Mesodermal cell (in vitro differentiated cells): Measurements from ENCODE around the gene PCNX1.
"Not testable (repeated sequence)": the region's sequence is repeated elsewhere in the genome, so short reads cannot be mapped to it uniquely, and the experiment has no call there.

Experiments
- H3K27ac ChIP-seq: 2 replicates; pipeline ENCODE4 v1.7.0; 2013; ENCODE audit warnings: mild to moderate bottlenecking, low read depth, low read length, moderate library complexity; ENCODE audit not compliant: severe bottlenecking
- H3K36me3 ChIP-seq: 2 replicates; pipeline ENCODE4 v1.7.1; 2013; ENCODE audit warnings: mild to moderate bottlenecking, low read length, moderate library complexity; ENCODE audit not compliant: control insufficient read depth, insufficient read depth
- H3K4me1 ChIP-seq: one replicate; pipeline ENCODE4 v1.7.1; 2013; ENCODE audit warnings: mild to moderate bottlenecking, low read length; ENCODE audit not compliant: insufficient read depth, control insufficient read depth, poor library complexity, severe bottlenecking
- H3K4me3 ChIP-seq: 2 replicates; pipeline ENCODE4 v1.7.0; 2013; ENCODE audit warnings: low read length, control low read depth, mild to moderate bottlenecking; ENCODE audit not compliant: insufficient read depth, poor library complexity, severe bottlenecking; ENCODE audit errors: extremely low read depth
- H3K9me3 ChIP-seq: 2 replicates; pipeline ENCODE4 v1.7.1; 2013; ENCODE audit warnings: mild to moderate bottlenecking, low read length, moderate library complexity; ENCODE audit not compliant: control insufficient read depth
- WGBS, 2 experiments: methylation state at CpG; one replicate each; pipeline ENCODE4 v1.1.5; 2013; ENCODE audit warnings: missing lambda C conversion rate in 2 of 2; ENCODE audit not compliant: insufficient coverage in 2 of 2; 5-methylcytosine and 5-hydroxymethylcytosine counted together

The PCNX1 gene

DNA sequence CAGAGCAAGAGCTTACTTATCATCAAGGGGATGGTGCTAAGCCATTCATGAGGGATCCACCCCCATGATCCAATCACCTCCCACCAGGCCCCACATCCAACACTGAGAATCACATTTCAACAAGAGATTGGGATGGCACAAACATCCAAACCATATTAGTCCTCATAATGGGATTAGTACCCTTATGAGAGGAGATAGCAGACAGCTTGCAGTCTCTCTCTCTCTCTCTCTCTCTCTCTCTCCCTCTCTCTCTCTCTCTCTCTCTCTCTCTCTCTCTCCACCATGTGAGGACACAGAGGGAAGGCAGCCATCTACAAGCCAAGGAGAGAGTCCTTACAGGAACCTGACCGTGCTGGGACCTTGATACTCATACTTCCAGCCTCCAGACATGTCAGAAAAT, 26.4 kb upstream of the PCNX1 start:
- H3K36me3 ChIP-seq, H3K9me3 ChIP-seq, H3K27ac ChIP-seq, H3K4me3 ChIP-seq, H3K4me1 ChIP-seq: not testable (repeated sequence)
- no CpG with 5 or more reads among the region's 1 CpG for WGBS, 2 experiments

GRCh38 chr14:70881549-70882177, 25.6 kb upstream of the PCNX1 start:
- H3K36me3 ChIP-seq: no peaks in the 10 kb centered on the region
- peaks cover 3% of the 10 kb centered on the region for H3K4me1 ChIP-seq
- 87 to 92% methylated on average over 5 of the region's 7 CpGs for WGBS, 2 experiments
- H3K4me3 ChIP-seq: no peak overlapping the region
- H3K9me3 ChIP-seq: no peaks in the 10 kb centered on the region
- H3K27ac ChIP-seq: no peak overlapping the region

DNA sequence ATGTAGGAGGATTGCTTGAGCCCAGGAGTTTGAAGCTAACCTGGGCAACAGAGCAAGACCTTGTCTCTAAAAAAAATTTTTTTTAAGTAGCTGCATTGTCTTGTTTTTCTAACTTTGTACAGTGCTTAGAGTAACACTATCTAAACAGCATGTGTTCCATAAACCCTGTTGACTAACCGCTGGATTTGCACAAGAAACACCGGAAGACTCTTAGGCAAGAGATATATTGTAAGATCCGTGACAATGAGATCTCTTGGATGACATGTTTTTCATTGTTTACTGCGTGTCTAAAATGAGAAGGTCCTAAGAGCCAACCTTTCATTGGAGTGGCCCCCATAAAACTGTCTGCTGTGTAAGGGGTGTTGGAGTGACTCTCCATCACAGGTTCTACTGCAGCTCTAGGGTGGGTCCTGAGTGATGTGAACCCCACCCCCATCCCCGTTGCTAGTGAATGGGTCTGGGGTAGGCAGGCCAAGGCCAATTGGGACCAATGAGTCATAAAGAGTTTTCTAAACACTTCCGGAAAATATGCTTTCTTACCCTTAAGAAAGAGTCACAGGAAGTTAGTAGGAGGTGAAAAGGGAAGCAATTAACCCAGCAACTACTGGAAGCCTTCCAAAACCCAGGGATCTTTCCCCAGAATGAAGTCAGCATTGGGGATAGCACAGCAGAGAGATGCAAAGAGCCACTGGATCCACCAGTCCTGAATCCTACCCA, 24.3 kb upstream of the PCNX1 start:
- no peak overlapping the region for H3K4me3 ChIP-seq
- 78 to 82% methylated on average over 2 to 4 of the region's 6 CpGs for WGBS, 2 experiments
- no peaks in the 10 kb centered on the region for H3K36me3 ChIP-seq
- H3K4me1 ChIP-seq: peaks cover 15% of the 10 kb centered on the region
- H3K27ac ChIP-seq: no peak overlapping the region
- H3K9me3 ChIP-seq: no peaks in the 10 kb centered on the region

DNA sequence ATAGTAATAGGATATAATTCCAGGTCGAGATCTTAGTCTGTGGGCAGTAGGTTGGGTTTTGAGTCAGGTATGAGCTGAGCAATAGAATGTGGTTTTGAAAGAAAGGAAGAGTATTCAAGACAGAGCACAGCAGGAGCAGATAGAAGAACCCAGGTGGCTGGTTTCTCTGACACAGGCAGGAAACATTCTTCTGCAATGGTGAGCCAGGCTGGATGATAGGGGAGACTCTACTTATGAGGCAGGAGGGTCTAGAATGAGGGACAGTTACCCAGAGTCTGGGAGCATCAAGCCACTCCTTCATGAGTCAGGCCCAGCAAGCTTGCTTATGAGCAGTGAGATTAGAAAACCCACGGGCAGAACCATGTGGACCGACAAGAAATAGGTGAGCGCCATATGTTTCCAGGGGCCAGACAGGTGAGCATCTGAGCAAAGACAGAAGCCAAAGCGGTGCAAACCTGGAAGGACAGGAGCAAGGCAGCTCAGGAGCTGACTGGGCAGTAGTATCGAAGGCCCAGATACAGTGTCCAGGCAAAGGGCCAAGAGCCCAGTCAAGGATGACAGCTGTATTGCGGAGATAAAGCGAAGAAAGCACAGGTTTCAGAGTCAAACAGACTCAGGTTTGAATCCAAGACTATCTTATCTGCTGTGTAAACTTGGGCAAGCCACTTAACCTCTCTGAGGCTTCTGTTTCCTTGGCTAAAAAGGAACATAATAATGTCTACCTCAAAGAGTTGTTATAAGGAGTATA, 22.5 kb upstream of the PCNX1 start:
- Histone ChIP-seq H3K36me3 (no peaks in the 10 kb centered on the region), H3K27ac (no peak overlapping the region), H3K4me1 (peaks cover 18% of the 10 kb centered on the region), H3K9me3 (no peaks in the 10 kb centered on the region), H3K4me3 (no peak overlapping the region)
- WGBS, 2 experiments: 91 to 94% methylated on average over 8 of the region's 8 CpGs

DNA sequence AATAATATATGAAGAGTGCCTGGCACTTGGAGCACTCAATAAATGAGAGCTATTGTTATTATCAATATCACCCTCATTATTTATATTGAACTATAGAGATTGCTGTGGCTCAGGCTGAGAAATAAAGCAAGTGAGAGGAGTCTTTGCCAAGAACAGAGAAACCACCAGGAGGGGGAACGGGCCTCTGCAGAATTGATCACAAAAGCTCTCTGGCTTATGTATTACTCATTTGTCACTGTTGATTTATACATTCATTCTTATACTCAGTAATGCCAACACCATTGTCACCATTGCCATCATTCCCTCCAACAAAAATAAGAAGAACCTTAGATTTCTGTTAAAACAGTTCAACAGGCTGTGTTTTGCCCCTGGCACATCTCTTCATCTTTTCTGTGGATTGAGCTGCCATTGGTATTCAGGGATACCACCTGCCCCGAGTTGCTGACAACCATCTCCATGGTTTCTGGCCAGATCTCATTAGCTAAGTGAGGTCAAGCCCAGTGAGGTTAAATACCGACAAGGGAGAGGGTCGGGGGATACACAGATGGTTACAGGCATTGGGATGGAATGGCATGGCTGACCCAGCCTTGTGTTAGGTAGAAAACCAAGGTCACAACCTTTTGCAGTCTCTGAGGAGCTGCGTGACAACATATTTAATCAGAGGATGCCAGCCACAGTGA, 21.8 kb upstream of the PCNX1 start:
- Histone ChIP-seq H3K9me3 (no peaks in the 10 kb centered on the region), H3K36me3 (no peaks in the 10 kb centered on the region), H3K4me1 (peaks cover 18% of the 10 kb centered on the region), H3K4me3 (no peak overlapping the region), H3K27ac (no peak overlapping the region)
- 80 to 92% methylated on average over 4 to 5 of the region's 5 CpGs for WGBS, 2 experiments

GRCh38 chr14:70886421-70887206, 20.6 kb upstream of the PCNX1 start:
- Histone ChIP-seq H3K4me1 (peaks cover 18% of the 10 kb centered on the region), H3K4me3 (no peak overlapping the region), H3K27ac (peak overlapping the region; percentile 32), H3K9me3 (no peaks in the 10 kb centered on the region), H3K36me3 (no peaks in the 10 kb centered on the region)
- 63 to 76% methylated on average over 4 of the region's 5 CpGs for WGBS, 2 experiments

DNA sequence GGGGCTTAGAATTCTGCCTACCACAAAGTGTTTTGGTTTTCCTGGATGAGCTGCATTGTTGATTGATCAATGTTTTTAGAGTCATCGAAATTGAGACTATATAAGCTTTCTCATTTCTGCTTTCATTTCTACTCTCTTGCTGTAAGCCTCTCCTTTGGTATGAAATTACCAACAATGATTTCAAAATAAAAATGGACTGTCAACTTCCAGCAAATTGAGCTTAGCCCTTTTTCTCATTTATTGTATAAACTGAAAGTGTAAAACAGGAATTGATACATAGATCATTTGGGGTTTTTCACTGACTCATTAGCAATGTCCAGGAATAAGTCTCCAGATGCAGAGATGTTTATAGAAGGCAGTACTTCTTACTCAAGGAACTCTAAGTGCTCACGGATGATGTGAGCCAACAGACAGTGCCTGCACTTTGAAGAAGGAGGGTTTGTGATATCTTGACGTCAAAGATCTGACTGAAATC, 20.0 kb upstream of the PCNX1 start:
- WGBS, 2 experiments: 83 to 89% methylated on average over 1 to 2 of the region's 3 CpGs
- H3K27ac ChIP-seq: no peak overlapping the region
- H3K9me3 ChIP-seq: no peaks in the 10 kb centered on the region
- no peak overlapping the region for H3K4me3 ChIP-seq
- no peaks in the 10 kb centered on the region for H3K36me3 ChIP-seq
- peaks cover 18% of the 10 kb centered on the region for H3K4me1 ChIP-seq

GRCh38 chr14:70887737-70888499, 19.3 kb upstream of the PCNX1 start:
- no CpG with 5 or more reads among the region's 3 CpGs for WGBS, 2 experiments
- Histone ChIP-seq H3K9me3 (no peaks in the 10 kb centered on the region), H3K4me1 (peaks cover 18% of the 10 kb centered on the region), H3K36me3 (no peaks in the 10 kb centered on the region), H3K27ac (no peak overlapping the region), H3K4me3 (no peak overlapping the region)

DNA sequence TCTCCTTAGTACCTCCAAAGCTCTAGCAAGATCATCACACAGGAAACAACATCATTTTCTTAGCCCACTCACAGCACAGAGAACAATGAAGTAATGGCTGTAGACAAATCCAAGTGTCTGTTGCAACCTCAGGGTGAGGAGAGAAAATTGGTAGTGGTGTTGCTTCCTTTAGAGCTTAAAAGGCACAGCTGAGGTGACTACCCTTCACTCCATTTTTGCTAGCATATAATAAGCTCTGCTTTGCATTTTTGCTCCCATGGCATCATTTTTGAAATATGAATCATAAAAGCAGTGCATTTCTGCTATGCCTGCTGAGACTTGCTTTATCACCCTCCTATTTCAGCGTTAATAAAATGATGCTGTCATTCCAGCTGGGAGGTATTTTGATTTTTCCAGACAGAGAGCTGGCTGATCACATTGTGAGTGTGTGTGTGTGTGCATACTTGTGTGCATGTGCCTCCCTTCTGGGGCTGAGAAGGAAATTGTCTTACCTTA, 18.5 kb upstream of the PCNX1 start:
- Histone ChIP-seq H3K9me3 (no peaks in the 10 kb centered on the region), H3K4me1 (peaks cover 18% of the 10 kb centered on the region), H3K36me3 (no peaks in the 10 kb centered on the region), H3K27ac (no peak overlapping the region), H3K4me3 (no peak overlapping the region)
- WGBS, 2 experiments: no CpG with 5 or more reads among the region's 1 CpG
